Activated T-cell treated with anti-CD3 and anti-CD28 coated beads for 4 hours (primary cell): ENCODE results near the gene ZC3HAV1L.
"Not testable (repeated sequence)": the region's sequence is repeated elsewhere in the genome, so short reads cannot be mapped to it uniquely, and the experiment has no call there.

ENCODE experiments used
- DNase-seq: peaks from one replicate; pipeline ENCODE4 v3.0.0-alpha.2; 2020

The ZC3HAV1L gene

GRCh38 chr7:139051655-139052054, 15.8 kb upstream of the ZC3HAV1L start:
- no peak for DNase-seq

- no peak for DNase-seq
These were observed 14.1 kb upstream of the ZC3HAV1L start for GRCh38 chr7:139049936-139050335.

- no peak for DNase-seq
These were observed 13.3 kb upstream of the ZC3HAV1L start for GRCh38 chr7:139049111-139049510.

- DNase-seq: no peak
These were observed 12.1 kb upstream of the ZC3HAV1L start for GRCh38 chr7:139047970-139048369.

GRCh38 chr7:139046143-139046542, 10.3 kb upstream of the ZC3HAV1L start:
- no peak for DNase-seq

GRCh38 chr7:139044813-139045794, 9.3 kb upstream of the ZC3HAV1L start:
- no peak for DNase-seq

- peak; percentile 66 for DNase-seq
These were observed 8.3 kb upstream of the ZC3HAV1L start for GRCh38 chr7:139043823-139044812.

- DNase-seq: no peak
These were observed 5.7 kb upstream of the ZC3HAV1L start for GRCh38 chr7:139041378-139042085.

- no peak for DNase-seq
These were observed 2.8 kb upstream of the ZC3HAV1L start for GRCh38 chr7:139038691-139039090.

- DNase-seq: no peak
These were observed 1.1 kb upstream of the ZC3HAV1L start for GRCh38 chr7:139036901-139037300.

GRCh38 chr7:139034855-139035585, 822 bp downstream of the ZC3HAV1L start:
- peak; percentile 40 for DNase-seq

- no peak for DNase-seq
These were observed 1.5 kb downstream of the ZC3HAV1L start for GRCh38 chr7:139034336-139034735.

- no peak for DNase-seq
These were observed 2.3 kb downstream of the ZC3HAV1L start for GRCh38 chr7:139033346-139034114.

GRCh38 chr7:139032473-139032872, 3.4 kb downstream of the ZC3HAV1L start:
- no peak for DNase-seq

- no peak for DNase-seq
These were observed 6.5 kb downstream of the ZC3HAV1L start for GRCh38 chr7:139029353-139029752.

- no peak for DNase-seq
These were observed 9.3 kb downstream of the ZC3HAV1L start for GRCh38 chr7:139026551-139026950.

GRCh38 chr7:139025861-139026260, 10.0 kb downstream of the ZC3HAV1L start:
- not testable (repeated sequence) for DNase-seq

- DNase-seq: no peak
These were observed 12.8 kb downstream of the ZC3HAV1L start for GRCh38 chr7:139023076-139023475.

- DNase-seq: no peak
These were observed 13.6 kb downstream of the ZC3HAV1L start for GRCh38 chr7:139022286-139022685.

- no peak for DNase-seq
These were observed 16.9 kb downstream of the ZC3HAV1L start for GRCh38 chr7:139018910-139019309.

GRCh38 chr7:139016931-139017511, 18.8 kb downstream of the ZC3HAV1L start:
- peak; percentile 38 for DNase-seq
